ENCODE results near the gene CACNA2D4.
"Not testable (repeated sequence)": the region's sequence is repeated elsewhere in the genome, so short reads cannot be mapped to it uniquely, and the experiment has no call there.

The CACNA2D4 gene

GRCh38 chr12:1918081-1918883 is at the start of gene CACNA2D4:
TSS of gene CACNA2D4 (minus strand) at chr12:1918652. CDS start at chr12:1918473, 179 bp downstream.
- no peak for DNase-seq

DNA sequence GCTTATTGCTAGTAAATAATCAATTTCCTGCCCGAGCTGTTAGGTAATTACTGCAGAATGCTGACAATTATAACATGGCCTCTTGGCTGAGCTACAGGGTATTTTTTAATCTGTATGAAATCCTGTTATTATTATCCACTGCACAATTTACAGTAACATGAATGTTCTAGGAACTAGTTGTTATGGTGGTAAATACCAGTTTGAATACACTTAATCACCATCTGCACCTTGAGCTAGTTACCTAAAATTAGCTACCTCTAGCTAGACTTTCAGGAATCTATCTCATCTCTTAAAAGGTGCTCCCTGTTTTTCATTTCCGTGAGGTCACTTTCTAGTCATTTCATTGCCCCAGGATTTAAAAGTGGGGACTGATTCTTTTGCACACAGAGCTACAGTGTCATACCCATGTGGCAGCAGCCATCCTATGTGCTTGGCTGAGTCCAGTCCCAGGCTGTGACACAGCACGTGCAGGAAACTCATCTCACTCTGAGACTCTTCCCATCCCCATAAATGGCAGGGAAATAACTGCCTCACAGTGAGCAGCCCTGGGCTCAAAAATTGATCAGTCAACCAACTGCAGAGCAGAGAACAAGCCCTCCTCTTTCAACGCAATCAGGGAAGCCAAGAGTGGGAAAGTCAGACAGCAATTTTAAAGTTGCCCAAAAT is 48.2 kb upstream of the CACNA2D4 start:
- no peak for DNase-seq

- DNase-seq, result no peak
Observed at GRCh38 chr12:1965916-1966315, 47.5 kb upstream of the CACNA2D4 start.

DNA sequence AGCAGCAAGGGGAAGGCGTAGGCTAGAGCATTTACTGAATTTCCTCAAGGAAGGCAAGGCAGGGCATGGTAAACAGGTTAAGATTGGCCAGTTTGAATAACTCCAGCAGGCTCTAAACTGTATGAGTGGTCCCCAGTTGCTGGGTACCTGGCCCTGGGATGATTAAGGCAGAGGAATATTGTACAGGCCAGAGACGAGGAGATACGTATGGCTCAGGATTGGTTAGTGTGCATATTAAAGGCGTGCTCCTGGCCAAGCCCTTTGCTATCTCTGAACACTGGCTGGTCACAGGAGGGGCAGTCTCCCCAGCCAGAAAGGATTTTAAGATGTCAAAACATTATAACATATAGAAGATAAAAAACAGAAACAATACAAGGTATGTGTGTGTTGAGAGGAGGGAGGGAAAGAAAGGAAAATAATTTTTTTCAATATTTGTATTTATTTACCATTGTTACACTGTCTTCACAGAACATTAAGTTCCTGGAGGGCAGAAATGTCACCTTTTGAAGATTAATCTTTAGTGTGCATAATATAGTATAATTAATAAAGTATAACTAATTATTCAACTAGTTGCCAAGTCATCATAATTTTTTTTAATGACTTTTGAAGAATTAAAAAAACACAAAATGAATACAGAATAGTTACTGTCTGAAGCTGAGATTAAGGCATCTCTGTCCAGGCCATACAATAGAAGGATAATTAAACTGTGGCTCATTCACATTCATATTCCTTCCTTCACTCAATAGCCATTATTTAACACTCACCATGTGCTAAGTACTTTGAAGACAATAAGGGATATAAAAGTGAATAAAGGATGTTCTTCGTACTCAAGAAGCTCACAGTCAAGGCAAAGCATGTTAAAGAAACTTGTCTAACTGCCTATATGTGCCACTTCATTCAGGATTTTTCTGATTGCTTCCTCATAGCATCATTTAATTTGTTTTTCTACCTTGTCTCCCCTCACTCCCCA is 43.9 kb upstream of the CACNA2D4 start:
- no peak for DNase-seq

- no peak for DNase-seq
Observed at GRCh38 chr12:1956716-1957115, 38.3 kb upstream of the CACNA2D4 start.

- DNase-seq, result no peak
Observed at GRCh38 chr12:1949771-1950470, 31.5 kb upstream of the CACNA2D4 start.

DNA sequence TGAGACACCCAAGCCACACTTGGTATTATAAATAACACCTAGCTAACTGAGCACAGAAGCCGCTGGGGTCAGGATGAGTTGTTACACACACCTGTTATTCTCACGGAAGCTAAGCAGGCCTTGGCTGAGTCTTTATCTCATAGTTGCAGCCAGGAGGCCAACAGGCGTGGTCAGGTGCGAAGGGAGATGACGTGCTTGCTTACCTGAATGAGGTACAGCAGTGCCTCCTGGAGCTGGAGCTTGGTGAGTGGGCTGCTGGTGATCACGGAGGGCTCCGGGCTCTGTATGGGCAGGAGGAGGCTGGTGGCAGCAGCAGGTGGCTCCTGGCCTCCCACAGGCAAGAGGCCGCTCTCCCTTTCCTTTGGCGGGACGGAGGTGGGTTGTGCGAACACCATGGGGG is 30.4 kb upstream of the CACNA2D4 start:
- DNase-seq, result no peak

DNA sequence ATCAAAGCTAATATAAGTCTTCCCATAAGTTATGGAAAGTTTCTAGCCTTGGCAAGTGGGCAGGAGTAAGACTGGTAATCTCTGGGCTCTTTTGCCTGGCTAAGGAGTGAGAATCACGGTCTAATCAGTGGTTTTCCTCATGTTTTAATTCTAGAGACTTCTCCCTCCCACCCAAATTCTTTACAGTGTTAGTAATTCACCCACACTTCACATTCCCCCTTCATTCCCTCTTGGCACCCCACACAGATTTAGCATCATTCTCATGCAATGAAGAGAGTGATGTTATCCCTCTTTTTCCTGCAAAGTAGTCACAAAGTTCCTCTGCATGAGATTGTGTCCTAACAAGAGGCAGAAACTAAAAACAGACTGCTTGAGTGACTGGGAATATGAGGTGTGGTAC is 28.6 kb upstream of the CACNA2D4 start:
- no peak for DNase-seq

GRCh38 chr12:1946296-1946695 is 27.8 kb upstream of the CACNA2D4 start:
- DNase-seq, result no peak

GRCh38 chr12:1945502-1945901 is 27.1 kb upstream of the CACNA2D4 start:
- not testable (repeated sequence) for DNase-seq

DNA sequence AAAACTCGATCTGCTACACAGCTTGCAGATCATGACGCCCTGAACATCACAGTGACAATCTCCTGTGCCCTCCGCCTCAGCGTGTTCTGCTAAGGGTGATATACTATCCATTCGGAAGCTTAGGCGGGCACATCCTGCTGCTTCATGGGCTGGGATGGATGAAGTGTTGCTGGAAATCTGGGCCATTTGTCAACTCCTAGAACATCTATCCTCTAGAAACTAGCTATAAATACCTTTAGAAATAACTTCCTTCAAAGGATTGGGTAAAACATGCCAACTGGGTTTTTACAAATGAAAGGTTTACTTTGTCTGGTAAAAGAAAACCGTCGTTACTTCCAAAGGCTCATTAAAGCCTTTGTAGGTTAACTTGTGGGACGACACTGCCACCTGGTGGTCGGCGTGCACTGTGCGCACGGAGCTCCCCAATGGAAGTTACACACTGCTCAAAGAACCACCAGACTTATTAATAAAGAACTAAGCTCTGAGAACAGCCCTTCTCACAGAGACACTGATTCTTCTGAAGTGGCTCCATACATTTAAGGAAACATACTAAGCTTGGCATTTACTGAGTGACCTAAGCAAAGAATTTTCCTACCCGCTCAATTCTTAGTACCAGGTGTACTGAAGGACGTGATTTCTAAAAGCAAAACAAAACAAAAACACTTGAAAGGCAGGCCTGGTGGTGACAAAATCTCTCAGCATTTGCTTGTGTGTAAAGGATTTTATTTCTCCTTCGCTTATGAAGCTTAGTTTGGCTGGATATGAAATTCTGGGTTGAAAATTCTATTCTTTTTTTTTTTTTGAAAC is 21.6 kb upstream of the CACNA2D4 start:
- DNase-seq, result peak; percentile 51

GRCh38 chr12:1939331-1939730 is 20.9 kb upstream of the CACNA2D4 start:
- DNase-seq, result no peak

DNA sequence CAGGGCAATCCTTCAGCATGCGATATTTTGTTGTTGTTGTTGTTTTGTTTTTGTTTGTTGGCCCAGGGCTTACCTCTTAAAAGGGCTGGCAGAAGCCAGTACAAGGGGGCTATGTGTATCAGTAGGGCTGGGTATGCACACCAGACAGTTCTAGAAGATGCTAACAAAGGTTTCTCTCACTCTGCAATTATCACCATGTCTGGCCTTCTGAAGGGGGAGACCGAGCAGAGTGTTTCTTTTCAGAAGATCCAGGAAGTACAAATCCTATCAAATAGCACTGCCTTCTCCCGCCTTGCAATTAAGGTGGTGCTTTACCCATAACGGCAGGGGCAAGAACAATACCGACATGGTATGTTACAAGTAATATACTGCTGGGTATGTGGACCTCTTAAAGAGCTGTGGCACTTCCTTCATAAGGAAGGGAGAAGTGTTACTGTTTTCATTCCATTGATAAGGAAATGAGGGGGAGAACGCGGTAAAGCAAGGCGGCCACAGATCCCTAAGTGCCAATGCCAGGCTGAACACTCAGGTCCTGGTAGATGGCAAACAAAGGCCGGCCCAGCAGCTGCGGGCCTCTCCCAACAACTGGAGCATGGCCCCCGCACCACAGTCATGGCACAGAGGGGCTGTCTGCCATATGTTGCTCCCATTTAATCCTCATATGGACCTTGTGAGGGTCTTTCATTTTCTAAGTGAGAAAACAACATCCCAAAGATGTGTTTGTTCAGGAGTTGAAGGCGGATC is 19.2 kb upstream of the CACNA2D4 start:
- no peak for DNase-seq

DNA sequence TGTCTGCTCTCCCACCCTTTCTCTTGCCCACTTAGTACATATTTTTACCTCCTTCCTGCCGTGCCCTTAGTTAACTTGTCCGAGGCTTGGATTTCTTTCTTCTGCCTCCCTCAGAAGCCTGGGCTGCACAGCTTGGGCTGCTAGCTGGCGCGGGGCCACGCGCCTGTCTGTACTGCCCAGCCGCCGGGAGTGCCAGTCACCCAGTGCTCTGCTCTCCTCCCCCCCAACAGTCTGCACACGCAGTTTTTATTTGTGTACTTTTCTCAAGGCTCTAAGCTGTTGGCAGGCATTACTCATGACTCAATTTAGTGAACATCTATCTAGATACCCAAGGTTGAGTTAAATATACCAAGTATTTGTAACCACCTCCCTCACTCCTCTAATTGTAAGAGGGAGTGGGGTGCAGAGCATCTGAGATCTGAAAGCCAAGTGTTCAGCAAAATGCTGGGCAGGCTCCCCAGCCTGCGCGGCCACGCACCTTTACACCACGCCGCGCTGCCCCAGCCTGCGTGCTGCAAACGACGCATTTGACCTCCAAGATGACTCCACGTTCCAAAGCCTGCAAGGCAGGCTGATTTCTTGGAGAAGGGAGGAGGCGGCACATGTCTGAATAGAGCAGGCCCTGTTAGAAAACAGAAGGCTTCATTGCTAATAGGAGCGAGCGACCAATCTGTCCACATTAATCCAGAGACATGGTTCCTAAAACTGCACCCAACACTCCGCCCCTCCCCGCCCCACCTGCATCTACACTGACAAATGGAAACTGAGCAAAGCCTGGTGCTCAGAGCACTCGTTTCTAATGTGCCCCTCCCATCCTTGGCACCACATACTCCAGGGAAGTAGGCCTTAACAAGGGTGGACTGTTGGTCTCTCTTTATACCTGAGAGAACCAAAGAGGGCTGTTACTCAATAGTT is 18.2 kb upstream of the CACNA2D4 start:
- DNase-seq, result peak; percentile 59

GRCh38 chr12:1935700-1936378 is 17.4 kb upstream of the CACNA2D4 start:
- DNase-seq, result no peak

DNA sequence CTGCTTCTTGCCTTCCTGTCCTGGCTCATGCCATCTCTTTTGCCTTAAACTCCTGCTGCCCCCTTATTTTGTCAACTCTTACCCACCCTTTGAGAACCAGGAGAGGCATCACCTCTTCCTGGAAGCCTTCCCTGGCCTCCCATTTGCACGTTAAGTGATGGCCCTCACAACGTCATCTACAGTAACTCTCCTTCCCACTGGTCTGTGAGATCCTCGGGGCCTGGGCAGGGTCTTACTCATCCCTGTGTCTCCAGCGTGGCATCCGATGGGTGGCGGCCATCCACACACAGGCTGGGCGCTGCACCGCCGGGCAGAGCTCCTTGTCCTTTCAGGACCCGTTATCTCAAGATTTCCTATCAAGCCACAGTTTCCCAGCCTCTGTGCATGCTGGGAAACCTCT is 16.8 kb upstream of the CACNA2D4 start:
- no peak for DNase-seq

DNA sequence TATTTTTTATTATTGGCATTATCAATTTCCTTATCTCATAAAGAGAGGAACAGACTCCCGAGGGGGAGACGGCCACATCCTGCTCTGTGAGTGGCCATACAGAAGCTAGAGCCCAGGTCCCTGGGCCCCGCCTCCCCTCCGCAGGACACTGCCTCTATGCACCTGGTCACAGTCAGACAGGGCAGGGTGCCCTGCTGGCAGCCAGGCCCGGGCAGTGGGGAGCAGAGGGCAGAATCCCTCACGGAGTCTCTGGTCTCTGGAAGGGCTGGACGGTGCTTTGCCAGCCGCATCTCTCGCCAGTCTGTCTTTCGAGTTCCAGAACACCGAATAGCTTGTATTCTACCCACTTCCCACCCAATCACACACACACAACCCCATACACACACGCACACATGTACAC is 16.4 kb upstream of the CACNA2D4 start:
- no peak for DNase-seq

DNA sequence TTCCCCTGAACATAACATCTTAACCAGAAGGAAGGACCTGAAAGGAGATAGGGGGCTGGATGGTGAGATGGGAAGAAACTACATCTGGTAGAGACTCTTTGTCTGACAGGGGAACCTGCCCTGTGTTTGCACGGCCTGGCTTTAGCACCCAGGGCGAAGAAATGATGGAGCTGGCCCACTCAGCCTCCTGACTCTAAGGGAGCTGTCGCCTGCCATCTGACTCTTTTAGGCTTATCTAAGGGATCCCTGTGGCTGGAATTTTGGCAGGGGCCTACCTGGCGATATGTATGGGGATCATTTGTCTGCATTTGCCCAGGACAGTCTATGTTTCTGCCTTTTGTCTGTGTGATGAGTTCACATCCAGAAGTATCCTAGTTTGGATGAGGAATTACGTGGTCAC is 15.6 kb upstream of the CACNA2D4 start:
- DNase-seq, result no peak

GRCh38 chr12:1933342-1934051 is 15.0 kb upstream of the CACNA2D4 start:
- DNase-seq, result no peak
